HG03280 (cell line): ENCODE data around the gene PROCR.
"Not testable (repeated sequence)": the region's sequence is repeated elsewhere in the genome, so short reads cannot be mapped to it uniquely, and the experiment has no call there.

Experiments
- ATAC-seq: cut with Tn5 transposase; IDR thresholded peaks from one replicate; pipeline ENCODE4 v1.9.1; 2021; ENCODE audit warnings: mild to moderate bottlenecking, moderate library complexity; ENCODE audit not compliant: unreplicated experiment

Gene PROCR

GRCh38 chr20:35164531-35164930 is 7.3 kb upstream of the PROCR start:
- ATAC-seq: not testable (repeated sequence)

DNA sequence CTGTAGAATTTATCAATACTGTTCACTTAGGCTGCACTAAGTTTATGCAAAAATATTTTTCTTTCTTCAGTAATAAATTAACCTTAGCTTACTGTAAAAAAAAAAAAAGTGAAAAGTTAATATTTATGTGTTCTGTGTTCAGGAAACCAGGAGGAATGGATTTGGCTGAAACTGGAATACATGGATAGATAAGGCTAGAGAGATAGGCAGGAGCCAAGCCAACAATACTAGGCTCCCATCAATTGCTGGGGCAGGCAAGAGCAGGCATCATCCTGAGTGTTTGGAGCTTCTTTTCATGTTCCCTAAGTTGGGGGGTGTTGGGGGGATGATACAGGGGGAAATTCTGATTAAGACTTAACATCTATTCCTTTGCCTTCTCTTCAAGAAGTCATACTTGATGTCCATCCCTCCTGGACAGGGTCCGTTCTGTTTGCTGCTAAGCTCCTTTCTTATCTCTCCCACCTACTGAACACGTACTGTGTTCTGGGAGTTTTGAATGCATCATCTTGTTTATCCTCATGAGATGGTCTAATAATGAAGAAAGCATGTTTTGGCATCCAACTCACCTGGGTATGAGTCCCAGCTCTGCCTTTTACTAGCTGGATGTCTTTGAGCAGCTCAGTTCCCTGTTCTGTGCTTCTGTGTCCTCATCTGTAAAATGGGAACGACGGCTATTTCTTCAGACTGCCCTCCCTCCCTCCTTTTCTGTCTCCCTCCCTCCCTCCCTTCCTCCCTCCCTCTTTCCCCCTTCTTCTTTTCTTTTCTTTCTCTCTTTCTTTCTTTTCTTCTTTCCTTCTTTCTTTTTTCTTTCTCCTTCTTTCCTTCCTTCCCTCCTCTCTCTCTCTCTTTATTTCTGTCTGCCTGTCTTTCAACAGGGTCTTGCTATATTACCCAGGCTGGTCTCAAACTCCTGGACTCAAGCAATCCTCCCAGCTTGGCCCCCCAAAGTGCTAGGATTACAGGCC is 6.4 kb upstream of the PROCR start:
- no peak for ATAC-seq

DNA sequence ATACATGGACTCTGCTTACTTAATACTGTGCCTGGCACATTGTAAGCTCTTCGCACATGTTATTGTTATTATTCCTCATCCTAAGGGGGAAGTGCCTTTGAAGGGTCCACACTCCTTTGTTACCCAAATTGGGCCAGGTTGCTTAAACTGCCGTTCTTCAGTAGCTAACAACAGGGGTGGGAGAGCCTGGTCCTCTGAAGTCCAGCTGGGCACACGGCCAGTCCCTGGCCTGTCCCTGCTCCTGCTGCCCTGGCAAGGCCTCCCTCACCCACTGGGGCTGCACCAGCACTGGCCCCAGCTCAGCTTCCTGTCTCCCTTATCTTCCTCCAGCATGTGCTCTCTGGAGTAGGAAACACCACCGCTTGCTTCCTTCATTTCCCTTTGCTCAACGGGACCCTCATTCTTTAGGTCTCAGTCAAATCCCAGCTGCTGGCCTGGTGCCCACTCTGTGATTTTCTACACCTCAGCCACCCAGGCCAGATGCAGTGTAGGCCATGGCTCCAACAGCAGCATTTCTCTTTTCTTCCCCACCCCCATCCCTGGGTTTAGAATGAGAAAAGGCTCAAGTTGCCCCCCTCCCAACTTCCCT is 5.5 kb upstream of the PROCR start:
- no peak for ATAC-seq

GRCh38 chr20:35167787-35168186 is 4.1 kb upstream of the PROCR start:
- ATAC-seq: no peak

- not testable (repeated sequence) for ATAC-seq
These were observed 3.0 kb upstream of the PROCR start for GRCh38 chr20:35168701-35169409.

DNA sequence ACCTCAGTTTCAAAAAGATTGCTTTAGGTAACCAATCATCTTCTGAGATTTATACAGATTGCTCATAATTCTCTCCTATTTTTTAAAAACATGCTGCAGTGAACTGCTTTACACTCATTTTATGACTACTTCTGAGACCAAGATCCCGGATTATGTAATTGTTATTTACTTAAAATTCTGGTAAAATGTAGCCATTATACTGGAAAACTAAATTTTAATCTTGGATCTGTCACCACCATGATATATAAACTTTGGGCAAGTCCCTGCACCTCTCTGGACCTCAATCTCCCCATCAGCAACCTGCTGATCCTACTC is 477 bp upstream of the PROCR start:
- no peak for ATAC-seq

- ATAC-seq: no peak
These were observed 548 bp downstream of the PROCR start for GRCh38 chr20:35172434-35172806.

DNA sequence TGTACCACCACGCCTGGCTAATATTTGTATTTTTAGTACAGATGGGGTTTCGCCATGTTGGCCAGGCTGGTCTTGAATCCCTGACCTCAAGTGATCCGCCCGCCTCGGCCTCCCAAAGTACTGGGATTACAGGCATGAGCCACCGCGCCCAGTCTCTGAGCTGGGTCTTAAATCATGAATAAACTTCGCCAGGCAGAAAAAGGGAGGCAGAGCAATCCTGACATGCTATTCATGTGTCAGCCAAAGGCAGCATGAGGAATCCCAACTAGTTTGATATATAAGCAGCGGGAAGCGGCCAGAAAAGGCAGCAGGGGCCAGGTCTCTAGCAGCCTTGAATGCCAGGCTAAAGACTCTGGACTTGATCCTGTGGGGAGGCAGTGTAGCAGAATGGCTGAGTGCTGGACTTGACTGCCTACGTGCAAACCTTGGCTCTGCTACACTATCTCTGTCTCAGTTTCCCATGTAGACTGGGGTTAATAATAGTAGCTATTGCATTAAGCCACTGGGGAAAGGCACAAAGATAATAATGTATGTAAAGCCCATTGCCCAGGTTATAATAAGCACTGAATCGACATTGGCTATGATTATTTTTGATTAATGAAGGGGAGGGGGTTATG is 1.8 kb downstream of the PROCR start:
- ATAC-seq: no peak

- ATAC-seq: no peak
These were observed 2.8 kb downstream of the PROCR start for GRCh38 chr20:35174458-35175216.

GRCh38 chr20:35176132-35176531 is 4.3 kb downstream of the PROCR start:
- ATAC-seq: no peak

DNA sequence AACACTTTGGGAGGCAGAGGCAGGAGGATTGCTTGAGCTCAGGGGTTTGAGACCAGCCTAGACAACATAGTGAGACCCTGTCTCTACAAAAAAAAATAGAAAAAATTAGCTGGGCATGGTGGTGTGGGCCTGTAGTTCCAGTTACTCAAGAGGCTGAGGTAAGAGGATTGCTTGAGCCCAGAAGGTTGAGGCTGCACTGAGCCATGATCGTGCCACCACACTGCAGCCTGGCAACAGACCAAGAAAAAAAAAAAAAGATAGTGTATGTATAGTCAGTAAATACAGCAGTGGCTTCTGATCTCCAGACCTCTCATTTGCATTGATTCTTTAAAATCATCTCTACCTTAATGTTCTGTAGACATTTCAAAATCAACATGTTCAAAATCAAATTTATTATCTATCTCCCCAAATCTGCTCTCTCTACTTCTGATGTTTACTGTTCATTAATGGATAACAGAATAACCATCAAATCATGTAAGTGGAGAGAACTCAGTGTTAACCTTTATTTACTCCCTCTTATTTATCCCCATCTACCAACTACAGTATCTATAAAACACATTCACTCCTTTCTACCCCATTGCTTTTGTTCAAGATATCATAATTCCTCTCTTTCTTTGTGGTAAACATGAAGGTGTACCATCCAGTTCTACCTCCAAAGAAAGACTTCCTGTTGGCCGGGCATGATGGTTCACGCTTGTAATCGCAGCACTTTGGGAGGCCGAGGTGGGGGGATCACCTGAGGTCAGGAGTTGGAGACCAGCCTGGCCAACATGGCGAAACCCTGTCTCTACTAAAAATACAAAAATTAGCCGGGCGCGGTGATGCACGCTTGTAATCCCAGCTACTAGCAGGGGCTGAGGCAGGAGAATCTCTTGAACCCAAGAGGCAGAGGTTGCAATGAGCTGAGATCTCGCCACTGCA is 7.7 kb downstream of the PROCR start:
- ATAC-seq: no peak

GRCh38 chr20:35180266-35180665 is 8.4 kb downstream of the PROCR start:
- no peak for ATAC-seq

DNA sequence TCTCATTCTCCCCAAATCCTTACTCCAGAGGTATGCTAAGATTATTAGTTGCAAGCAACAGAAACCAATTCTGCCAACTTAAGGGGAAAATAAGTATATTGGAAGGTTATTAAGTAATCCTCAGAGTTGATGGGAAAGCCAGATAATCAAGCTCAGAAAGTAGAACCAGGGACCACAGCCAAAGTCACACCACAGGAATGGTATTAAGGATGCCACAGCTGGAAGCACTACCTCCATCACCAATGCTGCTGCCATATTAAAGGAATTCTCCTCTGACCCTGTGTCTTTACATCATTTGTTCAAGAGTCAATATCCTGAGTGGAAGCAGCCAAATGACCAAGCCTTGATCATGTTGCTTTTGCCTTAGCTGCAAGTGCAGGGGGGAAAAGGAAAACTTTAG is 9.9 kb downstream of the PROCR start:
- no peak for ATAC-seq

DNA sequence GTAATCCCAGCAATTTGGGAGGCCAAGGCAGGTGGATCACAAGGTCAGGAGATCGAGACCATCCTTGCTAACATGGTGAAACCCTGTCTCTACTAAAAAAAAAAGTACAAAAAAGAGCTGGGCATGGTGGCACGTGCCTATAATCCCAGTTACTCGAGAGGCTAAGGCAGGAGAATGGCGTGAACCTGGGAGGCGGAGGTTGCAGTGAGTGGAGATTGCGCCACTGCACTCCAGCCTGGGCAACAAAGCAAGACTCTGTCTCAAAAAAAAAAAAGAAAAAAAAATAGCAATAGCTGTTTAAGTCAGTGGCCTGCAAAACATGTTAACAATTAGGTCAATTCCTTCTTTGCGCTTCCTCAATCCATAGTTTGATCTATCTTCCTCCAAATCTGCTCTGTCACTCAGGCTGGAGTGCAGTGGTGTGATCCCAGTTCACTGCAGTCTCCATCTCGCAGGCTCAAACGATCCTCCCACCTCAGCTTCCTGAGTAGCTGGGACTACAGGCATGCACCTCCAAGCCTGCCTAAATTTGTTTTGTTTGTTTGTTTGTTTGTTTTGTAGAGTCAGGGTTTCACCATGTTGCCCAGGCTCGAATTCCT is 14.9 kb downstream of the PROCR start:
- not testable (repeated sequence) for ATAC-seq

- no peak for ATAC-seq
These were observed 15.8 kb downstream of the PROCR start for GRCh38 chr20:35187584-35188190.

DNA sequence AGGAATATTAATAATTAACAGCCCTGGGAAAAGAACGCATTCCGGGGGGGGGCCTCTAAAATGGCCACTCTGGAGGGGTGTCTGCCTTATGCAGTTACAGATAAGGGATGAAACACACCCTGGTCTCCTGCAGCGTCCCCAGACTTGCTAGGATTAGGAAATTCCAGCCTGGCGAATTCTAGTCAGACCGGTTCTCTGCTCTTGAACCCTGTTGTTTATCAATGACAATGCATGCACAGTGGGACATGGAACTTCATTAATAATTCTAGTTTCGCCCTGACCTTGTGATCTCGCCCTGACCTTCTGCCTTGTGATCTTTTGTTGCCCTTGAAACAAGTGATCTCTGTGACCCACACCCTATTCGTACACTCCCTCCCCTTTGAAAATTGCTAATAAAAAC is 17.4 kb downstream of the PROCR start:
- ATAC-seq: not testable (repeated sequence)

DNA sequence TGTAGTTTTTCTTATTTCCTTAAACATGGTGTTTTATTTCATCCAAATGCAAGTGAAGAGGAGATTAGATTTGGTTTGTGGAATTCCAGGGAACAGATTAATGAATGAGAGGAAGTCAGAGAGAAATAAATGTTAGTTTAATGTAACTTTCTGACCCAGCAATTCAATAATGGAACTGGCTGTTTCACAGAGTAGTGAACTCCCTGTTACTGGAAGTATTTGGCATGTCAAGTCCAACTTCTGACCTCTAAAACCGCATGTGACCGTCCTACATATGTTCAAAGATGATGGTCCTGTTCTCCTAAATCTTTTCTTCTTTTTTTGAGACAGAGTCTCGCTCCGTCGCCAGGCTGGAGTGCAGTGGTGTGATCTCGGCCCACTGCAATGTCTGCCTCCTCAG is 18.7 kb downstream of the PROCR start:
- ATAC-seq: no peak

GRCh38 chr20:35191419-35192117 is 19.7 kb downstream of the PROCR start:
- ATAC-seq: no peak
